Epithelial cell of esophagus (primary cell): ENCODE results near the gene KCNT2.
A peak's percentile ranks its signal among the peaks of the same experiment; 100 is the strongest.

Source experiments
- DNase-seq: peaks from one replicate; pipeline ENCODE4 v3.0.0; 2010; ENCODE audit warnings: low read depth
- H3K4me3 ChIP-seq: 2 replicates; pipeline ENCODE4 v1.5.1; 2011; ENCODE audit warnings: mild to moderate bottlenecking, low read length, control low read depth
- TF ChIP-seq, protein P1 (sequence below): IDR thresholded peaks from 2 replicates; pipeline ENCODE4 v1.5.1; 2011; ENCODE audit warnings: low read depth, mild to moderate bottlenecking, low read length, control low read depth, inconsistent platforms; ENCODE audit not compliant: insufficient read depth; ENCODE audit errors: missing control alignments

The KCNT2 gene

DNA sequence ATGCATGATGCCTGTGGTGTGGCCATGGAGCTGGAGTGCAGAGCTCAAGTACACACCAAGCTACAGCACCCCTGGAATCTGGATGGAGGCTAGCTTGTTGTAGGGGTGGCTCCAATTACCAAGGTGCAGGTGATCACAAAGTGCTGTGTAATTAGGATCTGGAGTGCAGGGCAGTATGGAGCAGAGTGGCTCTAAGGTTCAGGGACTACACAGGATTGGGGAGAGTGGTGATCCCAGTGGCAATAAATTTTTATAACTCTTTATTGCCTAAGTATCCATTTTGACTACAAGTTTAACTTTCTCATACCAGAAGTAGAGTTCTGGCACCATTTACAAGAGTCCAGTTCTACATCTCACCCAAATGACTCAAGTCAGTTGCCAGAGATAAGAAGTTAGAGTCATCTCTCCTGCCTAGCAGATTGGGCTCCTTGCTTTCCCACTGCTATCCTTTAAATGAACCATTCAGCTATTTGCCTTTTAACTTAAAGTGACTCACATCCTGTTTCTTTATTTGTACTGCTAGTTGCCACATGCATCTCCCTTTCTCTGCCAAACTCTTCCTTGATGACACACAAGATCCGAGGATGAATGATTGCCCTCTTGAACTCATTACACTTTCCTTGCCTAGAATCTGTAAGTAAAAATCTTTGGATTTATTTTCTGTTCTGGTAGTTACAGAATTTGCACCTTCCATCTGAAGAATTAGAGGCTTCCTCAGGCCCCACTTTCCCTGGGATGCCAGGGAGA lies 427.2 kb downstream of the KCNT2 start:
- peak; percentile 97 for DNase-seq
- TF ChIP-seq, protein P1, sequence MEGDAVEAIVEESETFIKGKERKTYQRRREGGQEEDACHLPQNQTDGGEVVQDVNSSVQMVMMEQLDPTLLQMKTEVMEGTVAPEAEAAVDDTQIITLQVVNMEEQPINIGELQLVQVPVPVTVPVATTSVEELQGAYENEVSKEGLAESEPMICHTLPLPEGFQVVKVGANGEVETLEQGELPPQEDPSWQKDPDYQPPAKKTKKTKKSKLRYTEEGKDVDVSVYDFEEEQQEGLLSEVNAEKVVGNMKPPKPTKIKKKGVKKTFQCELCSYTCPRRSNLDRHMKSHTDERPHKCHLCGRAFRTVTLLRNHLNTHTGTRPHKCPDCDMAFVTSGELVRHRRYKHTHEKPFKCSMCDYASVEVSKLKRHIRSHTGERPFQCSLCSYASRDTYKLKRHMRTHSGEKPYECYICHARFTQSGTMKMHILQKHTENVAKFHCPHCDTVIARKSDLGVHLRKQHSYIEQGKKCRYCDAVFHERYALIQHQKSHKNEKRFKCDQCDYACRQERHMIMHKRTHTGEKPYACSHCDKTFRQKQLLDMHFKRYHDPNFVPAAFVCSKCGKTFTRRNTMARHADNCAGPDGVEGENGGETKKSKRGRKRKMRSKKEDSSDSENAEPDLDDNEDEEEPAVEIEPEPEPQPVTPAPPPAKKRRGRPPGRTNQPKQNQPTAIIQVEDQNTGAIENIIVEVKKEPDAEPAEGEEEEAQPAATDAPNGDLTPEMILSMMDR: no peak
- H3K4me3 ChIP-seq: no peak overlapping the region

DNA sequence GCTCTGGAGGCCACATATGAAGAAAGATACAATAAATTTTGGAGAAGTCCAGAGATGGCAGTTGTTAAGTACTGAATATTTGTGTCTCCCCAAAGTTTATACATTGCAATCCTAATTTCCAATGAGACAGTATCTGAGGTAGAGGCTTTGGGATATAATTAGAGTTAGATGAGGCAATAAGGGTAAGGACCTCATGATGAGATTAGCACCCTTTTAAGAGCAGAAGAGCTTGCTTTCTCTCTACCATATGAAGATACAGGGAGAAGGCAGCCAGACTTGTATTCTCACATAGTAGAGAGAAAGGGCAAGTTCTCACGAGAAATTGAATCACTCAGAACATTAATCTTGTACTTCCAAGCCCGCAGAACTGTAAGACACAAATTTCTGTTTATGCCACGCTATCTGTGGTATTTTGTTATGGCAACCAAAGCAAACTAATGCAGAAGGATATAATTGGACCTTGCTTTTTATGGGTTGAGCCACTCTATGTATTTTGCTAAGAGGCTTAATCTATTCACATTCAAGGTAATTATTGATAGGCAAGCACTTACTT lies 430.1 kb downstream of the KCNT2 start:
- TF ChIP-seq, protein P1: no peak
- peak; percentile 34 for DNase-seq

More for the DNA sequence above, 430.1 kb downstream of the KCNT2 start:
- H3K4me3 ChIP-seq: no peak overlapping the region
